SU-DHL-6 (cell line): Measurements from ENCODE around the gene SEMA3G.
A peak's percentile ranks its signal among the peaks of the same experiment; 100 is the strongest.

ENCODE experiments used
- EZH2phosphoT487 ChIP-seq: fragments of 200-600 bp; sonication (generic), shearing (Covaris generic); conservative IDR thresholded peaks from 2 replicates; pipeline ENCODE4 v1.6.1; 2018; ENCODE audit warnings: mild to moderate bottlenecking, antibody characterized with exemption, low read length, moderate library complexity, mixed read lengths
- TF ChIP-seq, protein P1 (sequence below): fragments of 200-600 bp; sonication (generic); IDR thresholded peaks from one replicate; pipeline ENCODE4 v1.5.1; 2017; ENCODE audit warnings: antibody characterized with exemption, mild to moderate bottlenecking, low read length, moderate library complexity; ENCODE audit not compliant: insufficient read depth, poor library complexity, severe bottlenecking

- TF ChIP-seq, protein P1, sequence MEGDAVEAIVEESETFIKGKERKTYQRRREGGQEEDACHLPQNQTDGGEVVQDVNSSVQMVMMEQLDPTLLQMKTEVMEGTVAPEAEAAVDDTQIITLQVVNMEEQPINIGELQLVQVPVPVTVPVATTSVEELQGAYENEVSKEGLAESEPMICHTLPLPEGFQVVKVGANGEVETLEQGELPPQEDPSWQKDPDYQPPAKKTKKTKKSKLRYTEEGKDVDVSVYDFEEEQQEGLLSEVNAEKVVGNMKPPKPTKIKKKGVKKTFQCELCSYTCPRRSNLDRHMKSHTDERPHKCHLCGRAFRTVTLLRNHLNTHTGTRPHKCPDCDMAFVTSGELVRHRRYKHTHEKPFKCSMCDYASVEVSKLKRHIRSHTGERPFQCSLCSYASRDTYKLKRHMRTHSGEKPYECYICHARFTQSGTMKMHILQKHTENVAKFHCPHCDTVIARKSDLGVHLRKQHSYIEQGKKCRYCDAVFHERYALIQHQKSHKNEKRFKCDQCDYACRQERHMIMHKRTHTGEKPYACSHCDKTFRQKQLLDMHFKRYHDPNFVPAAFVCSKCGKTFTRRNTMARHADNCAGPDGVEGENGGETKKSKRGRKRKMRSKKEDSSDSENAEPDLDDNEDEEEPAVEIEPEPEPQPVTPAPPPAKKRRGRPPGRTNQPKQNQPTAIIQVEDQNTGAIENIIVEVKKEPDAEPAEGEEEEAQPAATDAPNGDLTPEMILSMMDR = peak; percentile 69
- no peak for TF ChIP-seq EZH2phosphoT487
These were observed 26.7 kb upstream of the SEMA3G start for GRCh38 chr3:52471371-52472238.
